Activated T-helper 1 cell treated with anti-CD3 and anti-CD28 coated beads, Interleukin-12 subunit alpha, Interleukin-12 subunit beta, Interleukin-2, Interleukin-4 antibody, amounts not matched to agents 30 ng/mL and 10 ng/mL and 1 ng/mL, durations not matched to agents 14 hours and 24 hours and 36 hours (primary cell): ENCODE data around the gene SYNE1. TPM values are rescaled to one million over a fixed set of nuclear protein-coding genes. Genes with fewer than 3 reads are reported as not detected.
A peak's percentile ranks its signal among the peaks of the same experiment; 100 is the strongest.

ENCODE experiments used
- DNase-seq: peaks from one replicate; pipeline ENCODE4 v3.0.0; 2021; ENCODE audit warnings: low spot score
- H3K27ac Mint-ChIP-seq: one replicate; pipeline ENCODE4 v1.8.0; 2021; ENCODE audit warnings: mild to moderate bottlenecking, mixed read lengths
- H3K27me3 Mint-ChIP-seq: one replicate; pipeline ENCODE4 v1.8.0; 2022; ENCODE audit warnings: mild to moderate bottlenecking, moderate library complexity, mixed read lengths; ENCODE audit not compliant: insufficient read depth
- H3K36me3 Mint-ChIP-seq: one replicate; pipeline ENCODE4 v1.8.0; 2021; ENCODE audit warnings: low read depth, mixed read lengths
- H3K4me1 Mint-ChIP-seq: one replicate; pipeline ENCODE4 v1.8.0; 2021; ENCODE audit warnings: low read depth, mixed read lengths
- H3K4me3 Mint-ChIP-seq: one replicate; pipeline ENCODE4 v1.8.0; 2021; ENCODE audit warnings: mild to moderate bottlenecking, moderate library complexity, mixed read lengths
- H3K9me3 Mint-ChIP-seq: one replicate; pipeline ENCODE4 v1.8.0; 2021; ENCODE audit warnings: mixed read lengths
- intact Hi-C: fragments of 100-400 bp; cut with micrococcal nuclease; formaldehyde crosslinking; loops from one replicate; pipeline ENCODE4 v1.15.1; 2024
- total RNA-seq: library from RNA; stranded (reverse); gene quantifications from 2 replicates; pipeline ENCODE4 v1.2.3, GENCODE V29; 2022

The SYNE1 gene
- total RNA-seq, 1 donor from 2014 or later = 16.0 TPM

DNA sequence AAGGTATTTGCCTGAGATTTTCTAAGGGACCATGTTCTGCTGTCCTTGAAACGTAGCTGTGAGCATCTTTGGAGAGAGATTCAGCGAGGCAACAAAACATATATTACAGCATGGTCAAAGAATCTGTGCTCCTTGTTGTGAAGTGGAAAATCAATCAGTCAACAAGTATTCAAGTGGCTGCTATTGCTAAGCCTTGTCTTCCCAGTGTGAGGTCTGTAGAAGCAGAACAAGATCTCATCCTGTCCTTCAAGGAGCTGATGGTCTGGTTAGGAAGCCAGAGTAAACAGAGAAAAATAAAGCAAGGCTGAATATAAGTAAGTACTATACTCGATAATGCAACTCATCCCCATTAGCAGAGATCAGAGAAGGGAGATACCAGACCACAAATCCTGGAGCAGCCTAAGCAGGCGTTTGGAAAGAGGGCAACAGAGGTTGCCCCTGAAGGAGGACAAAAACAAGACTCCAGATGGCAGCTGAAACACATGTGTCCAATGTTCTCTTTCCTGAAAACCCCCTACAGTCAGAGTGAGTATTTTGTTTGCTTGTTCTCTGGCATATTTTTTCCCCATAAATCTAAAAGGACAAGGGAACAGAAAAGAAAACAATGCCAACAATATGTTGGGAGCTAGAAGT is 392.0 kb downstream of the SYNE1 start:
- Mint-ChIP-seq H3K4me3 (no peak overlapping the region), H3K36me3 (peaks cover 43% of the 10 kb centered on the region), H3K27me3 (no peaks in the 10 kb centered on the region), H3K27ac (no peak overlapping the region), H3K9me3 (no peaks in the 10 kb centered on the region), H3K4me1 (no peaks in the 10 kb centered on the region)
- DNase-seq = no peak
- intact Hi-C loops = no loop called here

DNA sequence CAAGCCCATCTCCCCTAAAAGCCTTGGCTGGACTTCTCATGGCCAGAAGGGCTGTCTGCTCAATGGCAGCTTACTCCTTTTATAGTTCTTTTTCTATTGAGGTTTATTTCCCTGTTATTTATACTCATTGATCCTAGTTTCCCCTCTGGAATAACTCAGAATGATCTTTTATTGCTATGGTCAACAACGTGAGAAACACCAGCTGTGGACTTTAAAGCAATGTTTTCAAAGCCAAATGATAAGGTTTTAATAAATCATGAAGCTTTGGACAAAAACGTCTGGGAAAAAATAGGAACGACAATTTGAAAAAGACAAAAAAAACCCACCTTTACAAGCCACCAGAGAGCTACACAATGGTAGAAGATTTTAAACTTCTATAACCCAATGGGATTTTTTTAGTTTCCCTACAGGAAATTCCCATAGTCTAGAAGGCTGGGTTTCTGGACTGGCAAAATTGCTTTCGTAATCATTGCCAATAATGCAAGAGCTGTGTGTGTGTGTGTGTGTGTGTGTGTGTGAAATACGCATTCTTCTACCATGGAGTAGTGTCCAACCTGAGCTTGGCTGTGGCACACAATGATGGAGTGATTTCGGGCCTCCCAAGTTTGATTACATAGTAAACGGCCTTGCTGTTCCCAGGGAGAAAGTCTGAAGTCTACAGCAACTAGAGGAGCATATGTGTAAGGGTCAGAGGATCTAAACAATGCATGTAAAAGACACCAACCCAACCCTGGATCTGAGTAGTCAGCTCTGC is 396.0 kb downstream of the SYNE1 start:
- intact Hi-C loops = no loop called here
- H3K4me3 Mint-ChIP-seq = no peak overlapping the region
- H3K27ac Mint-ChIP-seq = no peak overlapping the region

DNA sequence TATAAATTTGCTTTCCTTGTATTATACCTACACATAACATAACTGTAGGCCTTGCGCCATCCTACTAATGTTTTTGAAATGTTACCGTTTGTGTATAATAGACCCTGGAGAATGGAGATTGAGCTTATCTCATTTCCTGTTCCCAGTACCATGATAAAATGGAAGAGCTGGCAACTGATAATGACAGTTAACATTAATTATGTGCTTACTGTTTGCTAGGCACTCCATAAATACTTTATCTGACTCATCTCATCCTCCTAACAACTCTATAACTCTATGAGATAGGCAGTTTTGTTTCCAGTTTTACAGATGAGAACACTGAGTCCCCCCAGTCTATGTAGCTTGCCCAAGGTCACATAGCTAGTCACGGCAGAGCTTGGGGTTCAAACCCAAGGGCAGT is 396.7 kb downstream of the SYNE1 start:
- Mint-ChIP-seq H3K27ac (no peak overlapping the region), H3K9me3 (no peaks in the 10 kb centered on the region), H3K4me3 (no peak overlapping the region), H3K4me1 (no peaks in the 10 kb centered on the region), H3K27me3 (no peaks in the 10 kb centered on the region), H3K36me3 (peaks cover 46% of the 10 kb centered on the region)
- no peak for DNase-seq
- intact Hi-C loops = no loop called here

More for the DNA sequence above, 396.0 kb downstream of the SYNE1 start:
- no peaks in the 10 kb centered on the region for H3K4me1 Mint-ChIP-seq
- H3K36me3 Mint-ChIP-seq = peaks cover 43% of the 10 kb centered on the region
- H3K27me3 Mint-ChIP-seq = no peaks in the 10 kb centered on the region
- DNase-seq = no peak
- no peaks in the 10 kb centered on the region for H3K9me3 Mint-ChIP-seq

DNA sequence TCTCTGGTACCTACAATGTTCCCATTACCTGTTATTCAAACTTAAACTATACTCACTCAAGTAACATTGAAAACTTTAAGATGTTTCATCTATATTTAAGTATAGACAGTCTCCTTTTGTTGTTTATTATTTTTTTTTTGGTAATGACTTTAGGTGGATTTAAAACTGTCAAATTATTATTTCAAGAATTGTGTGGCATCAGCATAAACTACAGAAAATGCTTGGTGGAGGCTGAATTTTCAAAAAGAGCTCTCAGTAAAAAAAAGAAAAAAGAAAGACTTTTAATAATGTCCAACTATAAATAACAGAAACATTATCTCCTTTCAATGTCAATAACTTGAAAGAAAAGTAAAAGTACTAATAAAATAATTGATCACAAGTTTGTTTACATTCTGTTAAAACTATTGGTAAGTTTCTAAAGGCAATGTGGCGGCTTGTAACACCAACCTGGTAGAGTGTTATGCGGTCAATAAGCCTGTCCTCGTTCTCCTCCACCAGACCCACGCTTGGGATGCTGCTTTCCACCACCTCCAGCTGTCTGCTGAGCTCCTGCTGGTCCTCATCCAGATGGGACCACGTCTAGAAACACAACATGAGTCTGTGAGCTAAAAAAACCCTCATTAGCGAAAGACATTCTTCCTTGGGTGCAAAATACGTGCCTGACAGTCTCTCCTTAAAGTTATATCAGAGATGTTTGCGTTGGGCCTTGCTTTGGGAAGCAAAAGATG is 400.6 kb downstream of the SYNE1 start:
- intact Hi-C loops = no loop called here
- no peaks in the 10 kb centered on the region for H3K9me3 Mint-ChIP-seq
- no peak overlapping the region for H3K27ac Mint-ChIP-seq
- no peak overlapping the region for H3K4me3 Mint-ChIP-seq
- H3K4me1 Mint-ChIP-seq = peaks cover 28% of the 10 kb centered on the region
- DNase-seq = no peak
- H3K27me3 Mint-ChIP-seq = no peaks in the 10 kb centered on the region
- H3K36me3 Mint-ChIP-seq = peaks cover 38% of the 10 kb centered on the region

DNA sequence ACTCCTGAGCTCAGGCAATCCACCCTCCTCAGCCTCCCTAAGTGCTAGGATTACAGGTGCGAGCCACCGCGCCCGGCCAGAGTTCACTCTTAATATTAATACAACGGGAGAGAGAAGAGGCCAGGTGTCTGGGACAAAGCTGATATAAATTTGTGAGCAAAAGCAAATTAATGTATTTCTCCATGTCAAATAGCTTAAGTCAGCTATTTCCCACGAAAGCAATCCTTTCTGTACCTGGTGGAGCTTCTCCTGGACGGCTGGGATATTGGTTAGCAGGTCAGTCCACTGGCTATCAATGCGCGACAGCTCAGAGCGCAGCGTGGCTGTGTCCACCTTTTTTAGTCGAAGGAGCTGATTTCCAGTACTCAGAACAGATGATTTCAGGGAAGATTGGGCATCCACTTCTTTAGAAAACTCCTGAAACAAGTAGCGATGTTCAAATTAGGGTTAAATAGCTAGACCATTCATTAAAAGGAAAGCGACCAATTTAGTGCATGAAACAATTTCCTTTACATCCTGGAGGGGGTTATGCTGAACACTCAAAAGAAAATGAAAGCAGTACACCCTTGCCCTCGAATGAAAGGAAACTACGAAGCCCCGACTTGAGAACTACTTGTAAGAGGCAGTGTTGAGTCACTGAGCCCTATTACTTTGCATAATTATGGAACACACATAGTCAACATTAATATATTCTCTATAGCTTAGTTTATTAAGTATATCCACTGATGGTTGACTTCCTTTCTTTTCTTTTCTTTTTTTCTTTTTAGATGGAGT is 403.4 kb downstream of the SYNE1 start:
- DNase-seq = peak; percentile 11
- intact Hi-C loops = loop anchor here (1.0 to 2.0 kb wide), 4 partner anchors 49 to 73 kb away; no protein-coding TSS in a partner anchor
- peaks cover 26% of the 10 kb centered on the region for H3K36me3 Mint-ChIP-seq
- peak overlapping the region; percentile 74 for H3K4me3 Mint-ChIP-seq
- no peaks in the 10 kb centered on the region for H3K9me3 Mint-ChIP-seq
- no peaks in the 10 kb centered on the region for H3K27me3 Mint-ChIP-seq
- H3K4me1 Mint-ChIP-seq = peaks cover 28% of the 10 kb centered on the region
- H3K27ac Mint-ChIP-seq = peak overlapping the region; percentile 55

DNA sequence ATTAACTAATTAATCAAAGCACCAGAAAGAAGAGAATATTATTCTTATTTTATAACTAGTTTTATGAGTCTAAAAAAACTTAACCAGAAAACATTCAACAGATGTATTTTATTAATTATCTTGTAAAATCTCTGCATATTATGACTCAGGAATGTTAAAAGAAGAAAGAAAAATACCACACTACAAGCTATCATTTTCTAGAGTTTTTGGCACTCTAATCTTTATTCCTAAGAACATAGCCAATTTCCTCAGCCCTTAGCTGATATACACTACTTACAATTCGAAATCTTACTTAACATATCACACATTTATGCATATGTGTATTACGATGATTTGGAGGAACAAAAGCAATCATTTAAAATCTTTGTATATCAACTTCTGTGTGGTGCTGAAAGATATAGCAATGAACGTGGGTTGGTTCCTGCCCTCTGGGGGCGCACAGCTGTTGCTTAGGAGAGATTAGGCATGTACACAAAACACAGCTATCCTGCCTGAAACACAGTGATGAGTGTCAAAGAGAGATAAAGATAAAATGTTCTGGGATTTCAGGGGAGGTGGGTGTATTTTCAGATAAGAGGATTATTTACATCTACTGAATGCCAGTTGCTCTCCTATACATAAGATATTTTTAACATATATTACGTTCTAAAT is 404.5 kb downstream of the SYNE1 start:
- H3K36me3 Mint-ChIP-seq = peaks cover 25% of the 10 kb centered on the region
- H3K4me1 Mint-ChIP-seq = peaks cover 28% of the 10 kb centered on the region
- H3K4me3 Mint-ChIP-seq = peak overlapping the region; percentile 74
- intact Hi-C loops = loop anchor here (1.0 to 2.0 kb wide), 4 partner anchors 48 to 72 kb away; no protein-coding TSS in a partner anchor
- no peaks in the 10 kb centered on the region for H3K9me3 Mint-ChIP-seq
- H3K27me3 Mint-ChIP-seq = no peaks in the 10 kb centered on the region
- DNase-seq = no peak
- H3K27ac Mint-ChIP-seq = peak overlapping the region; percentile 55

DNA sequence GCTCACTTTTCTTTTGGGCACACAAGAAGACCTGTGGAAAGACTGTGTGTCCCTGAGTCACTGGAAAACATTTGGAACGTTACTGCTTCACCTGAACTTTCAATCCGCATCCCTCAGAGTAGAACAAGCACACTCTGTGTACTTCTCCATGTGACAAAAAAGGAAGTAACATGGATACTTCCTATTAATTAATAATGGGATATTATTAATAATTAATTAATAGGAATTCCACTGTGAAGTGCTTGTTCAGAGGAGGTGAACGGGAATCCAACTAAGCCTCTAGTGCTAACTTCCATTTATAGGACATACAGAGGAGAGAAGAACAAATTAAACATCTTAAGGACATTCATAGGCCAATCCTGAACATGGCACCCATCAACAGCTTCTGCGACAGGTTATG is 407.8 kb downstream of the SYNE1 start:
- H3K4me1 Mint-ChIP-seq = peaks cover 21% of the 10 kb centered on the region
- H3K27me3 Mint-ChIP-seq = no peaks in the 10 kb centered on the region
- no peak for DNase-seq
- H3K36me3 Mint-ChIP-seq = peaks cover 20% of the 10 kb centered on the region
- H3K27ac Mint-ChIP-seq = no peak overlapping the region
- H3K4me3 Mint-ChIP-seq = no peak overlapping the region
- H3K9me3 Mint-ChIP-seq = no peaks in the 10 kb centered on the region
- intact Hi-C loops = no loop called here

DNA sequence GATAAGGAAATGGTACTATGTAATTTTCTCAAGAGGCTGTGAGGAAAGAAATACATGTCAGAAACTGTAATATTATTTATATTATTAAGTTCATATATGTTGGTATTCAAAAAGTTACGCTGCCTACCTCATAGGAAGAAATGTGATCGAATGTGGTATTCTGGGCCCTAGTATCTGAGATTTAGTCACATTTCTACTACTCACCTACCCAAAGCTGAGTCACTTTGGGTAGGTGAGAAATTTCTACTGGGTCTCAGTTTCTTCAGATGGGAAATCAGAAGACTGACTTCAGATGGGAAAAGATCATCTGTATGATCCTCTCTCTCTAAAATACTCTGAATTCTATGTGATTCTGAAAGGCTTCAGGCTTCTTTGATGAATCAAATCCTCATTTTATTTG is 411.0 kb downstream of the SYNE1 start:
- Mint-ChIP-seq H3K4me1 (no peaks in the 10 kb centered on the region), H3K9me3 (peaks cover 13% of the 10 kb centered on the region), H3K27ac (no peak overlapping the region), H3K4me3 (no peak overlapping the region), H3K36me3 (peaks cover 35% of the 10 kb centered on the region), H3K27me3 (no peaks in the 10 kb centered on the region)
- intact Hi-C loops = no loop called here
- DNase-seq = no peak

DNA sequence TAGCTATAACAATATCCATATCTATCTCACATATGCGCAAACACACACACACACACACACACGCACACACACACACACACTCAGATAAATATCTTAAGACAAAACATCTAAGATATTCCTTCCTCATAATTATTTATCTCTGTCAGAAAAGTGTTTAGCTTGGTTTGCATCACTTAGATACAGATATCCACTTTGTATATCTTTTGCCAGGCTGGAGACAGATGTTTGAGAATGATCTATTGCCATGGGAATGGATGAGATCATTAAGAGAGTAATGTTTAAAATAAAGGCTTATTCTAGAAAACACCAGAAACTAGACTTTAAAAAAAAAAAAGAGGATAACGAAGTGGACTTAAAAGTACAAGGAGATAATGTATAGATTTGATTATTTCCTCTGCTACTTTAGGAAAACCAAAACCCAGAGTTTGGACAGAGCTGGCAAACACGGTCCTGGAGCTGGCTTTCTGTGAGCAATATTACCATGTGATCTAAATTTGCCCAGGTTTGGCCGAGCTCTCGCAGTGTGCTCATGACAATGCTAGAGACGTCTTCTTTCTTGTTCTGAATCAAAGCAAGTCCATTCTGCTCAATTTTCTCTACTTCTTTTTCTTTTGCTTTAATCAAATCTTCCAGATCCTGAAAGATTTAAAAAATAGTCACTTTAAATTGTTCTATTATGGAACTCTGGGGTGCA is 411.8 kb downstream of the SYNE1 start:
- peaks cover 13% of the 10 kb centered on the region for H3K9me3 Mint-ChIP-seq
- no peaks in the 10 kb centered on the region for H3K4me1 Mint-ChIP-seq
- no peak overlapping the region for H3K4me3 Mint-ChIP-seq
- DNase-seq = no peak
- no peak overlapping the region for H3K27ac Mint-ChIP-seq
- no peaks in the 10 kb centered on the region for H3K27me3 Mint-ChIP-seq
- intact Hi-C loops = no loop called here
- peaks cover 38% of the 10 kb centered on the region for H3K36me3 Mint-ChIP-seq

DNA sequence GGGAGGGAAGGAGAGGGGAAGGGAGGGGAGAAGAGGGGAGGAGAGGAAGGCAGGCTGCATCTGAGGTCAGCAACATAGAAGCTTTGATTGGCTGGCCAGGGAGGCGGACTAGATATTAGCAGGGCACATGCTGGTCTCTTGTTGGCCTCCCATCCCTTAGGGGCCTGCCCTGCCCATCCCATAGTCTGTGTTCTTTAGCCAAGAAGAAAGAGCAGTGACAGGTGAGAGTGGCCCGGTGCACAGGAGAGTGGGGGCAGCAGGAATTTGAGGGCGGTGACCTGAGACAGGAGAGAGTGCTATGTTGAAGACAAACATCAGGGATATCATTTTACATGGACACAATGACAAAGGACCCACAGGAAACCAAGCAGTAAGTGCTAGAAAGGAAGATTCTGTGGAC is 413.5 kb downstream of the SYNE1 start:
- intact Hi-C loops = no loop called here
- Mint-ChIP-seq H3K27me3 (no peaks in the 10 kb centered on the region), H3K36me3 (peaks cover 45% of the 10 kb centered on the region), H3K4me3 (no peak overlapping the region), H3K4me1 (no peaks in the 10 kb centered on the region), H3K9me3 (peaks cover 13% of the 10 kb centered on the region), H3K27ac (no peak overlapping the region)
- no peak for DNase-seq

DNA sequence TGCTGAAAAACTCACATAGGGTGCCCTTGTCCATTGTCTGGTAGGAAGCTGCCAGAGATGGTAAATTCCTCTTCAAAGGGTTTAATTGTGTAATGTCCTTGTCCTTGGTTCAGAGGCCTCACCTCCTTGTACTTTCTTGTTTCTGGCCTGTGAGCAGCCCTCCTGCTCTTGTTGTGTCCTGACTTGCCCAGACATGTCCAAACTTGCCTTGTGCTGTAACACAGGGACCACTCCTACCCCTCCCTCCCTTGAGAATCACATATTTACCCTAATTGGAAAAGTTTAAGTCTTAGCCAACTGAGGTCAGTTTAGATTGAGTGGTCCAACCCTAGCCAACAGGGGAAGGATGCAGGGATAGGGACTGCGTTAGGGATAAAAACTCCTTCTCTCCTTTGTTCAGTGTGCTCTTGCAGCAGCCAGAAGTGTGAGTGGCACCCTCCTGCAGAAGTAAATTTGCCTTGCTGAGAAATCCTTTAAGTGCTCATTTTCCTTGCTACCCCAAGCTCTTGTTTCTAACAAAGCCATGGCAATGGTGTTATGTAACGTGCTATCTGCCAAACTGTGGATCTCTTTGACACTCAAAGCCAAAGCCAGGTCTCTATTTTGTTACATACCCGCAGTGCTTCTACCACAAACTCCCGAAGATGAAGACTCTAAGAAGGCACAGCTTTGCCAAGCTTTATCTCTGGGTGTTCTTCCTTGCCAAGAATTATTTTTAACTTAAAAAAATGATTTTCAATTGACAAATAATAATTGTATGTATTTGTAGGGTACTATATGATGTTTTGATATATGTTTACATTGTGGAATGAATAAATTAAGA is 415.1 kb downstream of the SYNE1 start:
- peaks cover 45% of the 10 kb centered on the region for H3K36me3 Mint-ChIP-seq
- DNase-seq = no peak
- no peaks in the 10 kb centered on the region for H3K27me3 Mint-ChIP-seq
- H3K27ac Mint-ChIP-seq = no peak overlapping the region
- intact Hi-C loops = no loop called here
- no peak overlapping the region for H3K4me3 Mint-ChIP-seq
- H3K9me3 Mint-ChIP-seq = peaks cover 13% of the 10 kb centered on the region
- no peaks in the 10 kb centered on the region for H3K4me1 Mint-ChIP-seq
